Measurements from ENCODE around the gene DTX2. TPM values are rescaled to one million over a fixed set of nuclear protein-coding genes. Genes with fewer than 3 reads are reported as not detected.

Gene DTX2
- total RNA-seq, 1 donor = 5.2 TPM

DNA sequence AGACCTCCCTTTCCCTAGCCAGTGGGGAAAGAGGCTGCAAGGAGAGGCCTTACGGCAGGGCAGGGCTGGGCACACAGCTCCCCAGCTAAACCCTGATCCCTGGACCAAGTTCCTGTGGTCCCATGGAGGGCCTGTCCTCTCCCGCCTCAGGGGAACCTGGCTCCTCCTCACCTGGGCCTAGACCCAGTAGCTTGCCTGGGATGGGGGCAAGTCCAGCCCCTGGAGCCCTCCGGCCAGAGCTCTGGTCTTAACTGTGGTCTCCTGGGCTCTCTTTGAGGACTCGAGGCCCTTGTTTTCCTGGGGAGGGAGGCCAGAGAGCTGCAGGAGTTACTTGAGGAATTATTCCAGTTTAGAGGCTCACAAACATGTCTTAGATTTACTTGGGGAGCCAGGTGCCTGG lies 35.3 kb upstream of the DTX2 start:
- H3K4me3 ChIP-seq (ENCODE audit: low read depth, low read length) = no peak overlapping the region
- DNase-seq (ENCODE audit: low read depth) = no peak
- TF ChIP-seq, protein P1, sequence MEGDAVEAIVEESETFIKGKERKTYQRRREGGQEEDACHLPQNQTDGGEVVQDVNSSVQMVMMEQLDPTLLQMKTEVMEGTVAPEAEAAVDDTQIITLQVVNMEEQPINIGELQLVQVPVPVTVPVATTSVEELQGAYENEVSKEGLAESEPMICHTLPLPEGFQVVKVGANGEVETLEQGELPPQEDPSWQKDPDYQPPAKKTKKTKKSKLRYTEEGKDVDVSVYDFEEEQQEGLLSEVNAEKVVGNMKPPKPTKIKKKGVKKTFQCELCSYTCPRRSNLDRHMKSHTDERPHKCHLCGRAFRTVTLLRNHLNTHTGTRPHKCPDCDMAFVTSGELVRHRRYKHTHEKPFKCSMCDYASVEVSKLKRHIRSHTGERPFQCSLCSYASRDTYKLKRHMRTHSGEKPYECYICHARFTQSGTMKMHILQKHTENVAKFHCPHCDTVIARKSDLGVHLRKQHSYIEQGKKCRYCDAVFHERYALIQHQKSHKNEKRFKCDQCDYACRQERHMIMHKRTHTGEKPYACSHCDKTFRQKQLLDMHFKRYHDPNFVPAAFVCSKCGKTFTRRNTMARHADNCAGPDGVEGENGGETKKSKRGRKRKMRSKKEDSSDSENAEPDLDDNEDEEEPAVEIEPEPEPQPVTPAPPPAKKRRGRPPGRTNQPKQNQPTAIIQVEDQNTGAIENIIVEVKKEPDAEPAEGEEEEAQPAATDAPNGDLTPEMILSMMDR (IDR thresholded peaks at IDR 0.05; ENCODE audit: insufficient read depth, low read depth, low read length) = no peak

DNA sequence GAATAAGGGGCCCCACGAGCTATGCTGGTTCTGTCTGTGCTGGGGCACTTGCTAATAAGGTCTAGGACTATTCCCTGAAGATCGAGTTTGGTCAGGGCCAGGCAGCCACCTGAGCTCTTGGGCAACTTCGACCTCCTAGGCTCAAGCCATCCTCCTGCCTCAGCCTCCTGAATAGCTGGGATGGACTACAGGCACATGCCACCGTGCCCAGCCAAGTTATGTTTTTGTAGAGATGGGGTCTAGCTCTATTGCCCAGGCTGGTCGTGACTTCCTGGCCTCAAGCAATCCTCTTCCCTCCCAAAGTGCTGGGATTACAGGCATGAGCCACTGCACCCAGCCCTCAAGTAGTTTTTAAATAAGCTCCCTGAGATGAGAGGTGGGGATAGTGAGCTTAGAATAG lies 33.9 kb upstream of the DTX2 start:
- H3K4me3 ChIP-seq (ENCODE audit: low read depth, low read length) = no peak overlapping the region
- no peak for DNase-seq (ENCODE audit: low read depth)
- TF ChIP-seq, protein P1 (IDR thresholded peaks at IDR 0.05; ENCODE audit: insufficient read depth, low read depth, low read length) = no peak

DNA sequence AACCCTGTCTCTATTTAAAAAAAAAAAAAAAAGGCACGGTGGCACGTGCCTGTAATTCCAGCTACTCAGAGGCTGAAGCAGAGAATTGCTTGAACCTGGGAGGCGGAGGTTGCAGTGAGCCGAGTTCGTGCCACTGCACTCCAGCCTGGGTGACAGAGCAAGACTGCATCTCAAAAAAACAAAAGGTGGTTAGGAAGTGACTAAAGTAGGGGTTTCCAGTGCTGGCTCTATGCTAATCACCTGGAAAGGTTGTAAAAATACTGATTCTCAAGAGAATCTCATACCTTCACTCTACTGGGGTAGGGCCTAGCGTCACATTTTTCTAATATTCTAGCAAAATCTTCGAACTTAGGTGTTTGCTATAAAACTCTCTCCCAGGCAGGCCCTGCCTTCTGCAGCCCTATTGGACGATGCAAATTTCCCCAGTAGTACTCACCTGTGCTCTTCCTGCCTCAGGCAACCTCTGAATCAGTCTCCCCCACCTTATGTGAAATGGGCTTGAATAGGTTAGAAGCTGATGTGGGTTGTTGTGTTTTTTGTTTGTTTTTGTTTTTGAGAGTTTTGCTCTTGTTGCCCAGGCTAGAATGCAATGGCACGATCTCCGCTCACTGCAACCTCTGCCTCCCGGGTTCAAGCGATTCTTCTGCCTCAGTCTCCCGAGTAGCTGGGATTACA lies 33.2 kb upstream of the DTX2 start:
- TF ChIP-seq, protein P1 (IDR thresholded peaks at IDR 0.05; ENCODE audit: insufficient read depth, low read depth, low read length) = no peak

DNA sequence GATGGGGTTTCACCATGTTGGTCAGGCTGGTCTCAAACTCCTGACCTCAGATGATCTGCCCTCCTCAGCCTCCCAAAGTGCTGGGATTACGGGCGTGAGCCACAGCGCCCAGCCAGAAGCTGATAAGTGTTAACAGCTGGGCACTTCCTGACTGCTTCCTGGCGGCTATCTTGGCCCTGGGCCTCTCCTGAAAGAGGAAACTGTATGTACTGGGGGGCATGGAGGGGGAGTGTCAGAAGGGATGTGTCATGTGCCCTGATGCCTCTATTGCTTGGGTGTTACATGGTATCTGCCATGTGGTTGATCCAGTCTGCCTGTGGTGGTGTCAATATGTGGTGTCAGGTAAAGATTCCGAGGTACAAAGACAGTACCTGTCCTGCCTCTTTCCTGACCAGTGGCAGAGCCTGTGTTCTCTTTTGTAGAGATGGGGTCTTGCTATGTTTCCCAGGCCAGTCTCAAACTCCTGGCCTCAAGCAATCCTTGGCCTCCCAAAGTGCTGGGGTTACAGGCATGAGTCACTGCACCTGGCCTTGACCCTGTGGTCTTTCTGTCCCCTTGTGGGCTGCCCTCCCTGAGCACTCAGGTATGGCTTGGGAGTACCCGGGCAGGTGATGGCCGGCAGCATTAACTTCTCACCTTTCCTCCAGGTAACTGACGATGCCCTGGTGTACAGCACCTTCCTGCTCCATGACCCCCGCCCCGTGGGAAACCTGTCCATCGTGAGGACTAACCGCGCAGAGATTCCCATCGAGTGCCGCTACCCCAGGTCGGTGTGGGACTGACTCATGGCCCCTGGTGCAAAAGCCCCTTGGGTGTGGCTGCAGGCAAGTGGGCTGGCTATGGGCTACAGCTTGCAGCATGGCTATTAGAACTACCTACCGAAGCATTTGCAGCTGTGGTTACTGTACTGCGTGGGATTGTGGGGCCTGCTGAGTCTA lies 32.4 kb upstream of the DTX2 start:
- TF ChIP-seq, protein P1 (IDR thresholded peaks at IDR 0.05; ENCODE audit: insufficient read depth, low read depth, low read length) = no peak
- H3K4me3 ChIP-seq (ENCODE audit: low read depth, low read length) = no peak overlapping the region
- peak; percentile 57 for DNase-seq (ENCODE audit: low read depth)

More for the DNA sequence above, 33.2 kb upstream of the DTX2 start:
- H3K4me3 ChIP-seq (ENCODE audit: low read depth, low read length) = no peak overlapping the region
- DNase-seq (ENCODE audit: low read depth) = no peak

DNA sequence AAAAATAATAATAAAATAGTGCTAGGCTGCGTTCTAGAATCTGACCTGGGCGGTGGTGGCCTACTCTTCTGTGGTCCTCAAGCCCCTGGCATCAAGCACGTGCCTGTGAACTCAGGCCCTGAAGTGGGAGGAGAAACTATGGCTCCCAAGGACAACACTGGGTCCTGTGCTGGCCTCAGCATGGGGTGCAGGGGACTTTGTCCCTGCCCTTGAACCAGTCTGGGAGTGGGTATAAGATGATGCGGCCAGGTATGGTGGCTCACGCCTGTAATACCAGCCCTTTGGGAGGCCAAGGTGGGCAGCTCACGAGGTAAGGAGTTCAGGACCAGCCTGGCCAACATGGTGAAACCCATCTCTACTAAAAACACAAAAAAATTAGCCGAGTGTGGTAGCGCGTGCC lies 31.3 kb upstream of the DTX2 start:
- DNase-seq (ENCODE audit: low read depth) = no peak
- H3K4me3 ChIP-seq (ENCODE audit: low read depth, low read length) = no peak overlapping the region
- TF ChIP-seq, protein P1 (IDR thresholded peaks at IDR 0.05; ENCODE audit: insufficient read depth, low read depth, low read length) = no peak

DNA sequence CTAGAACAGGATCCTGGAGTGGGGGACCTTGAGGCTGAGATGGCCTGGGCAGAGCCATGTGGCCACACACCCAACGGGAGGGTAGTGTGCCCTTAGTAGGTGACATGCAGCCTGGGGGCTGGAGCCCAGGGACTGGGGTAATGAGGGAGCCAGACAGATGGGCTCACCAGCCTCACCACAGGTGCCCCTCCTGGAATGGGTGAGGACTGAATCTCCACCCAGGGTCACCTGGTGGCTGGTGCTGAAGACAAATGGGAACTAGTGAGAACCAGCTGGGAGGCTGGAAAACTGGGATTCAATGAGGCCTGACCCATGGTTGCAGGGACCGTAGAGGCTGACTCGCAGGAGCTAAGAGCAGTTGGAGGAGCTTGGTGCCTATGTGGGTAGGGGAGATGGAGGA lies 30.7 kb upstream of the DTX2 start:
- TF ChIP-seq, protein P1 (IDR thresholded peaks at IDR 0.05; ENCODE audit: insufficient read depth, low read depth, low read length) = no peak
- no peak for DNase-seq (ENCODE audit: low read depth)
- no peak overlapping the region for H3K4me3 ChIP-seq (ENCODE audit: low read depth, low read length)
